Mesothelial cell of epicardium (in vitro differentiated cells): ENCODE data around the gene AMBN. TPM values are rescaled to one million over a fixed set of nuclear protein-coding genes. Genes with fewer than 3 reads are reported as not detected.
"Not testable (repeated sequence)": the region's sequence is repeated elsewhere in the genome, so short reads cannot be mapped to it uniquely, and the experiment has no call there.

ENCODE experiments used
- DNase-seq, 2 experiments: peaks; one replicate each; pipeline ENCODE4 v3.0.0; 2021; ENCODE audit warnings: low spot score in 2 of 2; ENCODE audit not compliant: unreplicated experiment in 2 of 2
- H3K27ac Mint-ChIP-seq: 2 replicates; pipeline ENCODE4 v1.8.0; 2021; ENCODE audit warnings: mixed read lengths
- H3K27me3 Mint-ChIP-seq: 2 replicates; pipeline ENCODE4 v1.8.0; 2021; ENCODE audit warnings: low read depth, mixed read lengths
- H3K36me3 Mint-ChIP-seq: 2 replicates; pipeline ENCODE4 v1.8.0; 2021; ENCODE audit warnings: mixed read lengths
- H3K4me1 Mint-ChIP-seq: 2 replicates; pipeline ENCODE4 v1.8.0; 2021; ENCODE audit warnings: mixed read lengths
- H3K4me3 Mint-ChIP-seq: 2 replicates; pipeline ENCODE4 v1.8.0; 2021; ENCODE audit warnings: mild to moderate bottlenecking, moderate library complexity, mixed read lengths
- H3K9me3 Mint-ChIP-seq: 2 replicates; pipeline ENCODE4 v1.8.0; 2021; ENCODE audit warnings: mixed read lengths
- total RNA-seq: library from RNA; stranded (reverse); gene quantifications from 3 replicates; pipeline ENCODE4 v1.2.1, GENCODE V29; 2021
- TF ChIP-seq, protein P1 (sequence below): fragments of 200-600 bp; sonication (generic); IDR thresholded peaks from one replicate; pipeline ENCODE4 v1.5.0; 2021; ENCODE audit warnings: antibody characterized with exemption; ENCODE audit not compliant: unreplicated experiment

AMBN gene
- total RNA-seq, 1 donor from 2014 or later: 0.36 TPM

DNA sequence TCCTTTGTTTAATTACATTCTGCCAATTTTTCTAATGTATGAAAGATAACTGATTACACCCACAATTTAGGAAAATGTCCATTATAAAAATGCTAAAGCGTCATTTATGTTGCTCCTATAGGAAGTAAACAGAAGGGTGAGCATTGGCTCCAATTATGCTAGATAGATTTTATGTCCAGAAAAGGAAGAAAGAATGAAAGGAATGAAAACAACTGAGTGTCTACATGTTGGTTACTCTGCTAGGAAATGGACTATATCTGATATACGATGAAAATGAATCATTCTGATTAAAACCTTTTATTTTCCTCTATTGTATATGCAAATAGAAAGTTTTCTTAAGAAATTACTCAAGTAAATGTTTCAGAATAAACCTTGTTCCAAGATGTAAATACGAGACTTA lies 38.1 kb downstream of the AMBN start:
- H3K27ac Mint-ChIP-seq: no peak overlapping the region
- peaks cover 8% of the 10 kb centered on the region for H3K4me1 Mint-ChIP-seq
- no peaks in the 10 kb centered on the region for H3K36me3 Mint-ChIP-seq
- H3K4me3 Mint-ChIP-seq: no peak overlapping the region
- H3K27me3 Mint-ChIP-seq: no peaks in the 10 kb centered on the region
- no peak for DNase-seq
- no peaks in the 10 kb centered on the region for H3K9me3 Mint-ChIP-seq
- TF ChIP-seq, protein P1, sequence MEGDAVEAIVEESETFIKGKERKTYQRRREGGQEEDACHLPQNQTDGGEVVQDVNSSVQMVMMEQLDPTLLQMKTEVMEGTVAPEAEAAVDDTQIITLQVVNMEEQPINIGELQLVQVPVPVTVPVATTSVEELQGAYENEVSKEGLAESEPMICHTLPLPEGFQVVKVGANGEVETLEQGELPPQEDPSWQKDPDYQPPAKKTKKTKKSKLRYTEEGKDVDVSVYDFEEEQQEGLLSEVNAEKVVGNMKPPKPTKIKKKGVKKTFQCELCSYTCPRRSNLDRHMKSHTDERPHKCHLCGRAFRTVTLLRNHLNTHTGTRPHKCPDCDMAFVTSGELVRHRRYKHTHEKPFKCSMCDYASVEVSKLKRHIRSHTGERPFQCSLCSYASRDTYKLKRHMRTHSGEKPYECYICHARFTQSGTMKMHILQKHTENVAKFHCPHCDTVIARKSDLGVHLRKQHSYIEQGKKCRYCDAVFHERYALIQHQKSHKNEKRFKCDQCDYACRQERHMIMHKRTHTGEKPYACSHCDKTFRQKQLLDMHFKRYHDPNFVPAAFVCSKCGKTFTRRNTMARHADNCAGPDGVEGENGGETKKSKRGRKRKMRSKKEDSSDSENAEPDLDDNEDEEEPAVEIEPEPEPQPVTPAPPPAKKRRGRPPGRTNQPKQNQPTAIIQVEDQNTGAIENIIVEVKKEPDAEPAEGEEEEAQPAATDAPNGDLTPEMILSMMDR: no peak

DNA sequence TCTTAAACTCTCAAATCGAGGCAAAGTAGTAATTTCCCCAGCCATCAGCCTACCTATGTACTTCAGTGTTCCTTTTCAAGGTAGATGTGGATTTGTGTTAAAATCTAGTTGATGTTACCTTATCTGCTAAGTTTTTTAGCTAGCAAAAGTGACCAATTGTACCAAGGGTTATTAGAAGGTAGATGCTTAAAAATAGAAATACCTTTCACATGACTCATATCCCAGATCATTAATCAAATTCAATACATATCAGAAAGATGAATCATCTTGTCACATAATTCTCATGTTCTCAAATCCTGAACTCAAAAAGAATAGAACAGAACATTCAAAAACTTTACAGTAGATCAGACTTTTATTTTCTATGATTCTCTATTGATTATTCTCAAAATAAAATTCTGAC lies 40.0 kb downstream of the AMBN start:
- DNase-seq: no peak
- Mint-ChIP-seq H3K4me1 (peaks cover 10% of the 10 kb centered on the region), H3K27ac (no peak overlapping the region), H3K9me3 (no peaks in the 10 kb centered on the region), H3K4me3 (no peak overlapping the region), H3K27me3 (no peaks in the 10 kb centered on the region), H3K36me3 (no peaks in the 10 kb centered on the region)
- TF ChIP-seq, protein P1: no peak

DNA sequence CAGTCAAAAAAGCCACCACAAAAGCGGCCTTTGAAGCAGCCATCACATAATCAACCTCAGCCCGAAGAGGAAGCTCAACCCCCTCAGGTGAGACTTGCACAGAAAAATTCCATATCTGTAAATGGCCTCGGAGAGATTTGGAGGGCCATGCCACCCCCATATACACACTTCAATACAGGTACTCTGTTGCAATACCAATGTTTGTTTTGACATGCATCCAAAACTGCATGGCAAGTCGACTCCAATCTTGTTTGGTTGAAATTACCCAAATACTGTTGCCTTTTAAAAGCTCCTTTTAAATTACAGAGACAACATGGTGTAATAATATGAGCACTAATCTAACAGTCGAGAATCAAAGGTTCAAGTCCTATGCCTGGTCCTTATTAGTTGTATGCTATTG lies 42.4 kb downstream of the AMBN start:
- no peak overlapping the region for H3K27ac Mint-ChIP-seq

DNA sequence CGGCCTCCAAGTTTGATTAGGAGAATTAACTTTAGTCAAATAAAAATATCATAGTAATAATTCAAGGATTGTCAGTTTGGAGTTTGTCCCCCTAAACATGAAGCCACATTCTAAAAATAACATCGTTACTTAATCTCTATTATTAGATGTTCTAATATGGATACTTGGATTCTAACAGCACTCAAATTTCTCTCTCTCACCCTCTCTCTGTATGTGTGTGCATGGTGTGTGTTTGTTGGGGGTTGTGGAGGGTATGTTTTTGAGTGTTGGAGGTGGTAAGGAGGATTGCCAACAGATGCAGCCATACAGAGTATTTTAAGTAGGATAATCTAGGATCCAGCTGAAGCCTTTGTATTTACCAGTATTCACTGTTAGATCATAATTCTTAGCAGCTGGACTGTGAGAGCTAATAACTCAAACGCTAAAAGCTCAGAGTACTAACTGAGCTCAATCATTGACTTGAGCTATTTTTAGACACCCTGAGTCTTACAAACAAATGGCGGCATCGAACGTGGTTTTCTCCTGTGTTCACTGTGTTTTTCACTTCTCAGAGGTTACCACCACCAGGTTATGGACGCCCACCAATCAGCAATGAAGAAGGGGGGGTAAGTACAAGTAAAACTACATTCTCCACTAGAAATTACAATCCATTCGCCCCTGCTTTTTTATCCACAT lies 45.3 kb downstream of the AMBN start:
- H3K9me3 Mint-ChIP-seq: no peaks in the 10 kb centered on the region
- DNase-seq: no peak
- peak overlapping the region; percentile 51 for H3K27ac Mint-ChIP-seq
- no peak overlapping the region for H3K4me3 Mint-ChIP-seq
- peaks cover 10% of the 10 kb centered on the region for H3K4me1 Mint-ChIP-seq
- no peaks in the 10 kb centered on the region for H3K27me3 Mint-ChIP-seq
- no peaks in the 10 kb centered on the region for H3K36me3 Mint-ChIP-seq
- TF ChIP-seq, protein P1: no peak

More for the DNA sequence above, 42.4 kb downstream of the AMBN start:
- no peaks in the 10 kb centered on the region for H3K27me3 Mint-ChIP-seq
- peaks cover 18% of the 10 kb centered on the region for H3K4me1 Mint-ChIP-seq
- no peak overlapping the region for H3K4me3 Mint-ChIP-seq
- H3K9me3 Mint-ChIP-seq: no peaks in the 10 kb centered on the region
- no peak for DNase-seq
- no peaks in the 10 kb centered on the region for H3K36me3 Mint-ChIP-seq
- TF ChIP-seq, protein P1: no peak

DNA sequence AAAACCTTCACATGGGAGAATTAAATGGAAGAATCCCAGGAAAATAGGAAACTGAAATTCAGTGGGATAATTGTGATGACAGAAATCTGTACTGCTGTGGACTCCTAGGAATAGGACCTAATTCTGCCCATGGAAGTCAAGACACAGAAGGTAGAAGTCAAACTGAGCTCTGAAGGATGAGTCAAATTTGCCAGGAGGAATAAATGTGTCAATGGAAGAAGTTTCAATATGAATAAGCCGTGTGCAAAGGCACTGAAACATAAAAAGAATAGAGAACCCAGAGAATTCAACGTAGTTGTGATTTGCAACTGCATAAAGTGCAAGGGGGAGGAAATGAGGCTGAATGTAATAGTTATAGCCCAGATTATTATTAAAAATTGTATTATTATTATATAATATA lies 48.1 kb downstream of the AMBN start:
- no peaks in the 10 kb centered on the region for H3K27me3 Mint-ChIP-seq
- no peak overlapping the region for H3K27ac Mint-ChIP-seq
- no peak overlapping the region for H3K4me3 Mint-ChIP-seq
- H3K9me3 Mint-ChIP-seq: no peaks in the 10 kb centered on the region
- H3K36me3 Mint-ChIP-seq: no peaks in the 10 kb centered on the region
- H3K4me1 Mint-ChIP-seq: peaks cover 10% of the 10 kb centered on the region
- TF ChIP-seq, protein P1: no peak
- DNase-seq: no peak

DNA sequence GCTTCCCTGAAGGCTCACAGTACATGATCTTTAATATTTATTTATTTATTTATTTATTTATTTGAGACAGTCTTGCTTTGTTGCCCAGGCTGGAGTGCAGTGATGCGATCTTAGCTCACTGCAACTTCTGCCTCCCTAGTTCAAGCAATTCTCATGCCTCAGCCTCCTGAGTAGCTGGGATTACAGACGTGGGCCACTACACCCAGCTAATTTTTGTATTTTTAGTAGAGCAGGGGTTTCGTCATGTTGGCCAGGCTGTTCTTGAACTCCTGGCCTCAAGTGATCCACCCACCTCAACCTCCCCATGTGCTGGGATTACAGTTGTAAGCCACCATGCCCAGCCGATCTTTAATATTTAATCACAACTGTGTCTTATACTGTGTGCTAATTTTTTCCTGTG lies 58.7 kb downstream of the AMBN start:
- not testable (repeated sequence) for H3K4me3 Mint-ChIP-seq, H3K4me1 Mint-ChIP-seq, DNase-seq, H3K9me3 Mint-ChIP-seq, H3K36me3 Mint-ChIP-seq, H3K27ac Mint-ChIP-seq, H3K27me3 Mint-ChIP-seq
